Lower leg skin (tissue), 3 donors: ENCODE data around the gene PHF8.

Experiments
- POLR2A ChIP-seq, 2 donors: fragments of 450-650 bp; IDR thresholded peaks; one replicate each; pipeline ENCODE4 v1.6.1; 2016 to 2017; ENCODE audit warnings: antibody characterized with exemption in 2 of 2, mild to moderate bottlenecking in 1 of 2, moderate library complexity in 1 of 2
- TF ChIP-seq, protein P1 (sequence below), 3 donors: fragments of 450-650 bp; IDR thresholded peaks; one replicate each; pipeline ENCODE4 v1.5.1; 2016; ENCODE audit warnings: antibody characterized with exemption in 3 of 3, mild to moderate bottlenecking in 3 of 3, moderate library complexity in 2 of 3

DNA sequence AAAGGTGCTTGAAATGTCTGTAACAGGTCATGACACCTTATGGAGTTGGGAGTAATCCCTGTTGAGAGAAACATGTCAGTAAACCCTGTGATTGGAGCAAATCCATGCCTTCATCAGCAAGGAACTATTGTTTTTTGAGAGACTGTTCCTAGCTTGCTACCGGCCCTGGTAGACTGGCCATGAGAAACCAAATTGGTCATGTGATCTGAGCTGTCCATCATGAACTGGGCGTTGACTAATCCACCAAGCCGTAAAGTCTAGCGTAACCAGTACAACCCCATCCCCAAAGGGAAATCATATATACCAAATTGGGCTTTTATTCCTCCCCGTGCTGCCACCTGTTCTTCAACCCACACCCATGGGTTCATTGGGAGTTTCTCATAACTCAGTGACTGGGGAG lies 143.7 kb downstream of the PHF8 start:
- no peak for TF ChIP-seq POLR2A (IDR thresholded peaks at IDR 0.05)
- TF ChIP-seq, protein P1, sequence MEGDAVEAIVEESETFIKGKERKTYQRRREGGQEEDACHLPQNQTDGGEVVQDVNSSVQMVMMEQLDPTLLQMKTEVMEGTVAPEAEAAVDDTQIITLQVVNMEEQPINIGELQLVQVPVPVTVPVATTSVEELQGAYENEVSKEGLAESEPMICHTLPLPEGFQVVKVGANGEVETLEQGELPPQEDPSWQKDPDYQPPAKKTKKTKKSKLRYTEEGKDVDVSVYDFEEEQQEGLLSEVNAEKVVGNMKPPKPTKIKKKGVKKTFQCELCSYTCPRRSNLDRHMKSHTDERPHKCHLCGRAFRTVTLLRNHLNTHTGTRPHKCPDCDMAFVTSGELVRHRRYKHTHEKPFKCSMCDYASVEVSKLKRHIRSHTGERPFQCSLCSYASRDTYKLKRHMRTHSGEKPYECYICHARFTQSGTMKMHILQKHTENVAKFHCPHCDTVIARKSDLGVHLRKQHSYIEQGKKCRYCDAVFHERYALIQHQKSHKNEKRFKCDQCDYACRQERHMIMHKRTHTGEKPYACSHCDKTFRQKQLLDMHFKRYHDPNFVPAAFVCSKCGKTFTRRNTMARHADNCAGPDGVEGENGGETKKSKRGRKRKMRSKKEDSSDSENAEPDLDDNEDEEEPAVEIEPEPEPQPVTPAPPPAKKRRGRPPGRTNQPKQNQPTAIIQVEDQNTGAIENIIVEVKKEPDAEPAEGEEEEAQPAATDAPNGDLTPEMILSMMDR (IDR thresholded peaks at IDR 0.05), result no peak
